Measurements from ENCODE around the gene NPHS1.

- TF ChIP-seq POLR2A (IDR thresholded peaks at IDR 0.05), result no peak
- no peak for TF ChIP-seq CTCF (IDR thresholded peaks at IDR 0.05)
Measured at GRCh38 chr19:35787227-35787799, 65.0 kb downstream of the NPHS1 start.

All from stomach (tissue), 4 donors.